ENCODE measurements around the gene PRKCA. TPM values are rescaled to one million over a fixed set of nuclear protein-coding genes. Genes with fewer than 3 reads are reported as not detected.

The PRKCA gene
- total and polyA plus RNA-seq, 2 of the 13 experiments (the other 11 are each of a cell fraction or from before 2014, with no cell fraction given): 18.5 to 21.5 TPM

DNA sequence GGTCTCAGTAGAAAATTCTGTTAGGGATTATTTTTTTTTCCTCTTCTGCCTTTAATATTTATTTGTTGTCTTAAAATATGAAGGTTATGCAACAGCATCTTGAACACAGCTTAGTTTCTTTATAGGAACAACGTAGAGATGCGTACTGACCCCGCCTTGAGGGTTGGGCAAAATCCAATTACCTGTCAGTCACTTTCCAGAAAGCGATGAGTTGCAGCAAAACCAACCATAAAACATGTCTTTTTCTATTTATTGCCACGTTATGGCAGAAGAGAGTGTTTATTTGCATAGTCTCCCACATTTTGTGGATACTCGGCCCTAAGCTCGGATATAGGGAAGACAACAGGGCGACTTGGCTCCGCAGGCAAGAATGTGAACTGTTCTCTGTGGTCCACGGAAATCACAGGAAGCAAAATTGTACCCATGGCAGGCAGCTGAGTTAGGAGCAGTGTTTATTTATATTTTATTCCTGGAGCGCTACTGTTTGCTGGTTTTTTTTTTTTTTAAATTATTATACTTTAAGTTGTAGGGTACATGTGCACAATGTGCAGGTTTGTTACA lies 488.2 kb downstream of the PRKCA start:
- H3K4me1 ChIP-seq (ENCODE audit: insufficient read depth, low read length): no peaks in the 10 kb centered on the region
- H2AFZ ChIP-seq (ENCODE audit: low read length): no peak overlapping the region
- in situ Hi-C loops (cut with HindIII; ENCODE audit: extremely low pct_ligation_motif_present, low pct_unique_long_range_greater_than_20kb): no loop called here
- no peaks in the 10 kb centered on the region for H4K20me1 ChIP-seq (ENCODE audit: insufficient read depth, low read length)
- no peak overlapping the region for H3K9ac ChIP-seq (ENCODE audit: insufficient read depth, low read depth, low read length)
- WGBS (ENCODE audit: low lambda C conversion rate): 97% methylated on average over 11 of the region's 11 CpGs
- no peak for FAIRE-seq
- peaks cover 19 to 61% of the 10 kb centered on the region in 2 experiments for H3K36me3 ChIP-seq (replicated peaks in 1 of 2; ENCODE audit: control insufficient read depth in 1 of 2, insufficient read depth in 2 of 2, low read length in 2 of 2)
- H3K4me3 ChIP-seq (replicated peaks in 1 of 3; ENCODE audit: insufficient read depth in 1 of 3, low read depth in 2 of 3, low read length in 3 of 3): no peak overlapping the region
- intact Hi-C loops (cut with micrococcal nuclease; ENCODE audit: unreplicated experiment): no loop called here
- TF ChIP-seq, protein P1, sequence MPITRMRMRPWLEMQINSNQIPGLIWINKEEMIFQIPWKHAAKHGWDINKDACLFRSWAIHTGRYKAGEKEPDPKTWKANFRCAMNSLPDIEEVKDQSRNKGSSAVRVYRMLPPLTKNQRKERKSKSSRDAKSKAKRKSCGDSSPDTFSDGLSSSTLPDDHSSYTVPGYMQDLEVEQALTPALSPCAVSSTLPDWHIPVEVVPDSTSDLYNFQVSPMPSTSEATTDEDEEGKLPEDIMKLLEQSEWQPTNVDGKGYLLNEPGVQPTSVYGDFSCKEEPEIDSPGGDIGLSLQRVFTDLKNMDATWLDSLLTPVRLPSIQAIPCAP (CRISPR knock-in tag; IDR thresholded peaks at IDR 0.05; ENCODE audit: low read depth): no peak
- TF ChIP-seq, protein P2, sequence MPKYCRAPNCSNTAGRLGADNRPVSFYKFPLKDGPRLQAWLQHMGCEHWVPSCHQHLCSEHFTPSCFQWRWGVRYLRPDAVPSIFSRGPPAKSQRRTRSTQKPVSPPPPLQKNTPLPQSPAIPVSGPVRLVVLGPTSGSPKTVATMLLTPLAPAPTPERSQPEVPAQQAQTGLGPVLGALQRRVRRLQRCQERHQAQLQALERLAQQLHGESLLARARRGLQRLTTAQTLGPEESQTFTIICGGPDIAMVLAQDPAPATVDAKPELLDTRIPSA (CRISPR knock-in tag; IDR thresholded peaks at IDR 0.05; ENCODE audit: borderline replicate concordance): no peak
- ChIA-PET CTCF (ENCODE audit: low intra/inter-chr PET ratio, low total read pairs) (no interaction called here), POLR2A (no interaction called here)
- H3K79me2 ChIP-seq (ENCODE audit: insufficient read depth, low read length): no peaks in the 10 kb centered on the region
- H3K27me3 ChIP-seq (ENCODE audit: control insufficient read depth in 1 of 2, insufficient read depth in 2 of 2, low read length in 2 of 2): no peaks in the 10 kb centered on the region
- no peaks in the 10 kb centered on the region for H3K9me3 ChIP-seq (ENCODE audit: low read length)
- H3K4me2 ChIP-seq (ENCODE audit: low read depth, low read length): no peak overlapping the region
- no peak for ATAC-seq
- H3K27ac ChIP-seq (ENCODE audit: extremely low read length, insufficient read depth, low read length): no peak overlapping the region
- BruUV-seq (replicated peaks): no TSS peak
- no peak for DNase-seq (ENCODE audit: low spot score)

DNA sequence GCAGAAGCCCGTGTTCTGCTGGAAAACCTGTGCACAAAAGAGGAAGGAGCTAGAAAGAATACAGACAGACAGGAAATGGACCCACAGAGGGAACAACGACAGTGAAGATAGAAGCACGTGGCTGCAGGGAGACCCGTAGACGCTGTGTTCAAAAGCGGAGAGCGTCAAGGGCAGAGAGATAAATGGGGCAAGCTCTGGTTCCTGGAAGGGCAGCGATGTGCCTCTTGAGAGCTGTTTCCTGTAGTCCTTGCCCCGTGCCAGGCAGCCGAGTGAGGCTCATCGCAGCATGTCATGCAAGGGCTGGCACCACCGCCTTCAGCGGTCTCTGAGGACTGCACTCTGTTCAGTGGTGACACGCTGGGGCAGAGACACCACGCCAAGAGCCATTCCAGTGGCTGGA lies 488.9 kb downstream of the PRKCA start:
- H3K9me3 ChIP-seq (ENCODE audit: low read length): no peaks in the 10 kb centered on the region
- peaks cover 22 to 68% of the 10 kb centered on the region in 2 experiments for H3K36me3 ChIP-seq (replicated peaks in 1 of 2; ENCODE audit: control insufficient read depth in 1 of 2, insufficient read depth in 2 of 2, low read length in 2 of 2)
- no peak overlapping the region for H3K4me2 ChIP-seq (ENCODE audit: low read depth, low read length)
- ChIA-PET CTCF (ENCODE audit: low intra/inter-chr PET ratio, low total read pairs) (no interaction called here), POLR2A (no interaction called here)
- H3K27me3 ChIP-seq (ENCODE audit: control insufficient read depth in 1 of 2, insufficient read depth in 2 of 2, low read length in 2 of 2): no peaks in the 10 kb centered on the region
- no peak overlapping the region for H3K4me3 ChIP-seq (replicated peaks in 1 of 3; ENCODE audit: insufficient read depth in 1 of 3, low read depth in 2 of 3, low read length in 3 of 3)
- H4K20me1 ChIP-seq (ENCODE audit: insufficient read depth, low read length): no peaks in the 10 kb centered on the region
- H3K27ac ChIP-seq (ENCODE audit: extremely low read length, insufficient read depth, low read length): no peak overlapping the region
- FAIRE-seq (no peak), ATAC-seq (no peak), DNase-seq (ENCODE audit: low spot score) (no peak)
- no peaks in the 10 kb centered on the region for H3K79me2 ChIP-seq (ENCODE audit: insufficient read depth, low read length)
- H3K9ac ChIP-seq (ENCODE audit: insufficient read depth, low read depth, low read length): no peak overlapping the region
- intact Hi-C loops (cut with micrococcal nuclease; ENCODE audit: unreplicated experiment) (no loop called here), in situ Hi-C loops (cut with HindIII; ENCODE audit: extremely low pct_ligation_motif_present, low pct_unique_long_range_greater_than_20kb) (no loop called here)
- H3K4me1 ChIP-seq (ENCODE audit: insufficient read depth, low read length): no peaks in the 10 kb centered on the region
- H2AFZ ChIP-seq (ENCODE audit: low read length): no peak overlapping the region
- 93% methylated on average over 15 of the region's 15 CpGs for WGBS (ENCODE audit: low lambda C conversion rate)
- no TSS peak for BruUV-seq (replicated peaks)
- TF ChIP-seq, protein P1 (CRISPR knock-in tag; IDR thresholded peaks at IDR 0.05; ENCODE audit: low read depth): no peak
- TF ChIP-seq ZSCAN12 (CRISPR knock-in tag; IDR thresholded peaks at IDR 0.05): no peak
- TF ChIP-seq ZBTB1 (CRISPR knock-in tag; IDR thresholded peaks at IDR 0.05; ENCODE audit: borderline replicate concordance): no peak
- no peak for TF ChIP-seq FOXA1 (IDR thresholded peaks at IDR 0.05)
- TF ChIP-seq FOXA1 (CRISPR knock-in tag; IDR thresholded peaks at IDR 0.05): no peak
- TF ChIP-seq, protein P3, sequence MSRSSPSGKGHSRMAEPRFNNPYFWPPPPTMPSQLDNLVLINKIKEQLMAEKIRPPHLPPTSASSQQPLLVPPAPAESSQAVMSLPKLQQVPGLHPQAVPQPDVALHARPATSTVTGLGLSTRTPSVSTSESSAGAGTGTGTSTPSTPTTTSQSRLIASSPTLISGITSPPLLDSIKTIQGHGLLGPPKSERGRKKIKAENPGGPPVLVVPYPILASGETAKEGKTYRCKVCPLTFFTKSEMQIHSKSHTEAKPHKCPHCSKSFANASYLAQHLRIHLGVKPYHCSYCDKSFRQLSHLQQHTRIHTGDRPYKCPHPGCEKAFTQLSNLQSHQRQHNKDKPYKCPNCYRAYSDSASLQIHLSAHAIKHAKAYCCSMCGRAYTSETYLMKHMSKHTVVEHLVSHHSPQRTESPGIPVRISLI (CRISPR knock-in tag; IDR thresholded peaks at IDR 0.05; ENCODE audit: borderline replicate concordance): no peak
- no peak for TF ChIP-seq HMGA1 (CRISPR knock-in tag; conservative IDR thresholded peaks at IDR 0.05)
- TF ChIP-seq ZNF282 (IDR thresholded peaks at IDR 0.05; ENCODE audit: partially characterized antibody): no peak
- no peak for TF ChIP-seq BRCA1 (CRISPR knock-in tag; IDR thresholded peaks at IDR 0.05)
- TF ChIP-seq YY1 (IDR thresholded peaks at IDR 0.05; ENCODE audit: insufficient read depth, insufficient replicate concordance, low read depth, low read length): no peak
- TF ChIP-seq ZNF343 (CRISPR knock-in tag; IDR thresholded peaks at IDR 0.05): no peak
- TF ChIP-seq XBP1 (CRISPR knock-in tag; IDR thresholded peaks at IDR 0.05): no peak
- no peak for TF ChIP-seq JUNB (CRISPR knock-in tag; IDR thresholded peaks at IDR 0.05; ENCODE audit: borderline replicate concordance)
- no peak for TF ChIP-seq ZEB1 (IDR thresholded peaks at IDR 0.05; ENCODE audit: insufficient replicate concordance, low read depth)

Measured in HepG2 (cell line).